MCF 10A (cell line): ENCODE measurements around the gene IL17C. TPM values are rescaled to one million over a fixed set of nuclear protein-coding genes. Genes with fewer than 3 reads are reported as not detected.

Experiments used
- BruUV-seq: library from RNA; stranded (reverse); fragments of 400-500 nt; replicated peaks from 2 replicates; lab custom pipeline; 2021; lab: Mats Ljungman, UMichigan
- CTCF ChIA-PET: fragments of 300-600 bp; sonication (Branson Sonifier 250); formaldehyde crosslinking; extraction: SDS; loops from one replicate; lab custom pipeline; 2021; ENCODE audit warnings: antibody characterized with exemption, inconsistent platforms; lab: Yijun Ruan, JAX
- POLR2A ChIA-PET: fragments of 300-600, 350-650 bp; sonication (Branson Sonifier 250); formaldehyde crosslinking; extraction: SDS; loops from one replicate; lab custom pipeline; 2020; ENCODE audit warnings: antibody characterized with exemption, inconsistent platforms; lab: Yijun Ruan, JAX
- DNase-seq: peaks from one replicate; pipeline ENCODE4 v3.0.0-alpha.2; 2018; ENCODE audit not compliant: unreplicated experiment
- H3K27ac Mint-ChIP-seq: one replicate; pipeline ENCODE4 v1.8.0; 2022; ENCODE audit warnings: mild to moderate bottlenecking, low read depth, mixed read lengths; ENCODE audit not compliant: unreplicated experiment
- H3K27me3 Mint-ChIP-seq: one replicate; pipeline ENCODE4 v1.8.0; 2022; ENCODE audit warnings: mixed read lengths; ENCODE audit not compliant: insufficient read depth, unreplicated experiment
- H3K36me3 Mint-ChIP-seq: one replicate; pipeline ENCODE4 v1.8.0; 2022; ENCODE audit warnings: mild to moderate bottlenecking, moderate library complexity, mixed read lengths; ENCODE audit not compliant: insufficient read depth, unreplicated experiment
- H3K4me1 Mint-ChIP-seq: one replicate; pipeline ENCODE4 v1.8.0; 2022; ENCODE audit warnings: mixed read lengths; ENCODE audit not compliant: insufficient read depth, unreplicated experiment
- H3K4me3 Mint-ChIP-seq: one replicate; pipeline ENCODE4 v1.8.0; 2022; ENCODE audit warnings: mild to moderate bottlenecking, moderate library complexity, mixed read lengths; ENCODE audit not compliant: unreplicated experiment
- H3K9me3 Mint-ChIP-seq: one replicate; pipeline ENCODE4 v1.8.0; 2022; ENCODE audit warnings: mixed read lengths; ENCODE audit not compliant: unreplicated experiment
- CTCF ChIP-seq: fragments of 200-600 bp; IDR thresholded peaks from one replicate; pipeline ENCODE4 v1.8.0; 2022; ENCODE audit warnings: antibody characterized with exemption, mild to moderate bottlenecking; ENCODE audit not compliant: unreplicated experiment
- intact Hi-C: fragments of 100-400 bp; cut with micrococcal nuclease; formaldehyde crosslinking; loops from 2 replicates; pipeline ENCODE4 v1.14.1; 2022
- total RNA-seq: library from RNA; stranded (reverse); gene quantifications from 2 replicates; pipeline ENCODE4 v1.2.3, GENCODE V29; 2022

Gene IL17C
- total RNA-seq, 1 experiment from 2014 or later, result not detected

- CTCF ChIA-PET, result no interaction called here
- BruUV-seq, result no TSS peak
These were observed 1.7 kb upstream of the IL17C start for GRCh38 chr16:88636488-88637265.

GRCh38 chr16:88639231-88640038 lies 1.1 kb downstream of the IL17C start:
- Mint-ChIP-seq H3K27ac (no peak overlapping the region), H3K36me3 (peaks cover 8% of the 10 kb centered on the region), H3K4me1 (peaks cover 16% of the 10 kb centered on the region), H3K4me3 (no peak overlapping the region), H3K9me3 (no peaks in the 10 kb centered on the region), H3K27me3 (peaks cover 11% of the 10 kb centered on the region)
- BruUV-seq, result no TSS peak
- ChIA-PET CTCF (interaction anchor here (0.5 to 0.8 kb wide), 3 partner anchors 24 to 1316 kb away, joined by 3 to 4 read pairs (median 3); no protein-coding TSS in a partner anchor), POLR2A (no interaction called here)
- TF ChIP-seq CTCF, result no peak
- intact Hi-C loops, result no loop called here
- DNase-seq, result peak; percentile 22

More at GRCh38 chr16:88636488-88637265, 1.7 kb upstream of the IL17C start:
- POLR2A ChIA-PET, result interaction anchor here (0.6 kb wide), 1 partner anchor 210 kb away, joined by 3 read pairs; no protein-coding TSS in a partner anchor
- Mint-ChIP-seq H3K9me3 (no peaks in the 10 kb centered on the region), H3K27me3 (peaks cover 11% of the 10 kb centered on the region), H3K27ac (no peak overlapping the region), H3K4me1 (peaks cover 16% of the 10 kb centered on the region), H3K4me3 (no peak overlapping the region), H3K36me3 (peaks cover 24% of the 10 kb centered on the region)
- DNase-seq, result no peak
- intact Hi-C loops, result no loop called here
- no peak for TF ChIP-seq CTCF

GRCh38 chr16:88640039-88640495 lies 1.7 kb downstream of the IL17C start:
- ChIA-PET CTCF (no interaction called here), POLR2A (no interaction called here)
- H3K9me3 Mint-ChIP-seq, result no peaks in the 10 kb centered on the region
- intact Hi-C loops, result no loop called here
- no peak for DNase-seq
- no peak for TF ChIP-seq CTCF
- H3K4me1 Mint-ChIP-seq, result peaks cover 16% of the 10 kb centered on the region
- no peak overlapping the region for H3K4me3 Mint-ChIP-seq
- peaks cover 11% of the 10 kb centered on the region for H3K27me3 Mint-ChIP-seq
- peaks cover 8% of the 10 kb centered on the region for H3K36me3 Mint-ChIP-seq
- H3K27ac Mint-ChIP-seq, result no peak overlapping the region
- no TSS peak for BruUV-seq
